ENCODE results near the gene IP6K3.

DNA sequence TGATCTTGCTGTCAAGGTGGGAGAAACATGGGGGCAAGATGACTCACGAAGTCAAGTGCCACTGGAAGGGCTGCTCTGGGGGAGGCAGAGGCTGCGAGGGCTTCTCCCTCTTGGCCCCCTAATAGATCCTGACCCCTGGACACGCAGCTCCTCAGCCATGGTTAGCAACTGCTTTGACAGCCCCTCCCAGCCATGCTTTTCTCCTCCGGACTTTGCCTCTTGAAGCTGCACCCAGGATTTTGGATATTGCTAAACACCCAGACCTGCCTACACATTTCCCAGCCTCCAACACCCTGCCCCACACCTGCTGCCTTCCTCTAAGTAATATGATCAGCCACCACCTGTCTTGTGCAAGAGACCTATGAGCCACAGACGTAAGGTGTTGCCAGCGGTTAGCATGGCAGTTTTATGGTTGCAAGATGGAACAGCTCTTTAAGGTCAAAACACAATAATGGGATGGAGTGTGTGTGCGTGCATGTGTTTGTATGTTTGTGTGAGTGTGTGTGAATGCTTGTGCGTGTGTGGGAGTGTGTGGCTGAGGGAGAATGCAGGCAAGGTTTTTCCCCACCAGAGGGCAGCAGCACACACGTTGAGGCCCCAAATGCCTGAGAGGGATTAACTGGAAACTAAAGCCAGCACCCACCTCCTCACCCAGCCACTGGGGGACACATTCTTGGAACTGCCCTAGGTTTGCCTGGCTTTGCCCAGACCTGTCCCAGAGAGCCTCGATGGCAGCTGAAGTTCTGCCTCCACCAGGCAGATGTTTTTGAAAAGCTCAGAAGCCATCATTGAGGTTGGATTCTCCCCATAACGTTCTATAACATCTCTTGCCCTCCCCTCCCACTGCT lies 2.5 kb downstream of the IP6K3 start:
- no peak for TF ChIP-seq POLR2A (IDR thresholded peaks at IDR 0.05)
- TF ChIP-seq, protein P1, sequence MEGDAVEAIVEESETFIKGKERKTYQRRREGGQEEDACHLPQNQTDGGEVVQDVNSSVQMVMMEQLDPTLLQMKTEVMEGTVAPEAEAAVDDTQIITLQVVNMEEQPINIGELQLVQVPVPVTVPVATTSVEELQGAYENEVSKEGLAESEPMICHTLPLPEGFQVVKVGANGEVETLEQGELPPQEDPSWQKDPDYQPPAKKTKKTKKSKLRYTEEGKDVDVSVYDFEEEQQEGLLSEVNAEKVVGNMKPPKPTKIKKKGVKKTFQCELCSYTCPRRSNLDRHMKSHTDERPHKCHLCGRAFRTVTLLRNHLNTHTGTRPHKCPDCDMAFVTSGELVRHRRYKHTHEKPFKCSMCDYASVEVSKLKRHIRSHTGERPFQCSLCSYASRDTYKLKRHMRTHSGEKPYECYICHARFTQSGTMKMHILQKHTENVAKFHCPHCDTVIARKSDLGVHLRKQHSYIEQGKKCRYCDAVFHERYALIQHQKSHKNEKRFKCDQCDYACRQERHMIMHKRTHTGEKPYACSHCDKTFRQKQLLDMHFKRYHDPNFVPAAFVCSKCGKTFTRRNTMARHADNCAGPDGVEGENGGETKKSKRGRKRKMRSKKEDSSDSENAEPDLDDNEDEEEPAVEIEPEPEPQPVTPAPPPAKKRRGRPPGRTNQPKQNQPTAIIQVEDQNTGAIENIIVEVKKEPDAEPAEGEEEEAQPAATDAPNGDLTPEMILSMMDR (IDR thresholded peaks at IDR 0.05), result peak; percentile 72 to 86 (median 82)

Measured in adrenal gland (tissue), 5 donors.